Measurements from ENCODE around the gene SGK2. TPM values are rescaled to one million over a fixed set of nuclear protein-coding genes. Genes with fewer than 3 reads are reported as not detected.
"Not testable (repeated sequence)": the region's sequence is repeated elsewhere in the genome, so short reads cannot be mapped to it uniquely, and the experiment has no call there.

Gene SGK2
- total and polyA plus RNA-seq, 9 of the 15 experiments (the other 6 are each of a cell fraction or from before 2014, with no cell fraction given): 0.07 to 0.31 (median 0.15) TPM; not detected in 2

DNA sequence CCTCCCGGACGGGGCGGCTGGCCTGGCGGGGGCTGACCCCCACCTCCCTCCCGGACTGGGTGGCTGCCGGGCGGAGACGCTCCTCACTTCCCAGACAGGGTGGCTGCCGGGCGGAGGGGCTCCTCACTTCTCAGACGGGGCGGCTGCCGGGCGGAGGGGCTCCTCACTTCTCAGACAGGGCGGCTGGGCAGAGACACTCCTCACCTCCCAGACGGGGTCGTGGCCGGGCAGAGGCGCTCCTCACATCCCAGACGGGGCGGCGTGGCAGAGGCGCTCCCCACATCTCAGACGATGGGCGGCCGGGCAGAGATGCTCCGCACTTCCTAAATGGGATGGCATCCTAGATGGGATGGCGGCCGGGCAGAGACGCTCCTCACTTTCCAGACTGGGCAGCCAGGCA lies 48.5 kb downstream of the SGK2 start:
- H3K27me3 ChIP-seq (ENCODE audit: control insufficient read depth in 2 of 2, insufficient read depth in 2 of 2, low read length in 2 of 2); H4K20me1 ChIP-seq (replicated peaks; ENCODE audit: control insufficient read depth, insufficient read depth, low read length); H3K36me3 ChIP-seq (ENCODE audit: control insufficient read depth, insufficient read depth, low read length); H3K4me2 ChIP-seq (ENCODE audit: insufficient read depth, low read length); FAIRE-seq; BruUV-seq (replicated peaks); H3K4me1 ChIP-seq (replicated peaks in 1 of 2; ENCODE audit: control insufficient read depth in 2 of 2, insufficient read depth in 2 of 2, low read length in 2 of 2); H3K9ac ChIP-seq (ENCODE audit: insufficient read depth in 1 of 2, low read depth in 2 of 2, low read length in 2 of 2); H3K9me1 ChIP-seq (ENCODE audit: control insufficient read depth, insufficient read depth, low read length); in situ Hi-C loops (cut with MboI); H3K9me3 ChIP-seq (replicated peaks; ENCODE audit: control insufficient read depth, insufficient read depth, low read depth, low read length); H3K4me3 ChIP-seq; intact Hi-C loops (cut with micrococcal nuclease); POLR2A ChIA-PET; ATAC-seq; DNase-seq (ENCODE audit: extremely low read depth in 1 of 4, low spot score in 3 of 4); H3K27ac ChIP-seq (ENCODE audit: extremely low read depth, low read depth, low read length); CTCF ChIA-PET (ENCODE audit: low intra/inter-chr PET ratio); H2AFZ ChIP-seq (ENCODE audit: low read depth, low read length); H3K79me2 ChIP-seq (ENCODE audit: control insufficient read depth, insufficient read depth, low read length): not testable (repeated sequence)
- WGBS (ENCODE audit: insufficient coverage, low coverage, missing lambda C conversion rate): no CpG with 5 or more reads among the region's 30 CpGs

DNA sequence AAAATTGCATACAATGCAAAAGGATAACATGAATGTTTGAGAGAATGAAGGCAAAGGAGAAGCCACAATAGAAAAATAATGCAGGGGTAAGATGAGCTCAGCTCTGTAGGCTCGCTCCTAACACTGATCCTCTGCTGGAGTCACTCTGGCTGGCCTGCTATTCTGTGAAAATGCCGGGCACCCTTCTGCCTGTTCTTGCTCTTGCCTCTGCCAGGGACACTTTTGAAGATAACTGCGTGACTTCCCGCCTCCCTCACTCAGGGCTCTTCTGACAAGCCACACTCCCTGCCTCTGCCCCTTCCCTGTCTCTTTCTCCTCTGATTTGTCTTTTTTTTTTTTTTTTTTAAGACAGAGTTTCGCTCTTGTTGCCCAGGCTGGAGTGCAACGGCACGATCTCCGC lies 72.8 kb downstream of the SGK2 start:
- Histone ChIP-seq H3K36me3 (ENCODE audit: control insufficient read depth, insufficient read depth, low read length) (peaks cover 4% of the 10 kb centered on the region; the same call in 2 of the 3 replicates), H3K4me1 (replicated peaks in 1 of 2; ENCODE audit: control insufficient read depth in 2 of 2, insufficient read depth in 2 of 2, low read length in 2 of 2) (no peaks in the 10 kb centered on the region), H3K9me1 (ENCODE audit: control insufficient read depth, insufficient read depth, low read length) (no peaks in the 10 kb centered on the region), H3K9me3 (replicated peaks; ENCODE audit: control insufficient read depth, insufficient read depth, low read depth, low read length) (no peaks in the 10 kb centered on the region), H4K20me1 (replicated peaks; ENCODE audit: control insufficient read depth, insufficient read depth, low read length) (no peaks in the 10 kb centered on the region), H3K27me3 (ENCODE audit: control insufficient read depth in 2 of 2, insufficient read depth in 2 of 2, low read length in 2 of 2) (no peaks in the 10 kb centered on the region), H3K4me3 (no peak overlapping the region), H3K4me2 (ENCODE audit: insufficient read depth, low read length) (no peak overlapping the region), H3K27ac (ENCODE audit: extremely low read depth, low read depth, low read length) (no peak overlapping the region), H3K79me2 (ENCODE audit: control insufficient read depth, insufficient read depth, low read length) (no peaks in the 10 kb centered on the region), H3K9ac (ENCODE audit: insufficient read depth in 1 of 2, low read depth in 2 of 2, low read length in 2 of 2) (no peak overlapping the region), H2AFZ (ENCODE audit: low read depth, low read length) (no peak overlapping the region)
- no peak for DNase-seq (ENCODE audit: extremely low read depth in 1 of 4, low spot score in 3 of 4)
- intact Hi-C loops (cut with micrococcal nuclease): no loop called here
- no TSS peak for BruUV-seq (replicated peaks)
- TF ChIP-seq BRD9 (IDR thresholded peaks at IDR 0.05; ENCODE audit: low read depth, partially characterized antibody) (no peak), SP1 (CRISPR knock-in tag; IDR thresholded peaks at IDR 0.05) (no peak), XRCC5 (IDR thresholded peaks at IDR 0.05; ENCODE audit: low read depth, low read length) (no peak), POLR2B (IDR thresholded peaks at IDR 0.05; ENCODE audit: low read depth, partially characterized antibody) (no peak), HDGF (IDR thresholded peaks at IDR 0.05) (no peak)
- TF ChIP-seq, protein P1, sequence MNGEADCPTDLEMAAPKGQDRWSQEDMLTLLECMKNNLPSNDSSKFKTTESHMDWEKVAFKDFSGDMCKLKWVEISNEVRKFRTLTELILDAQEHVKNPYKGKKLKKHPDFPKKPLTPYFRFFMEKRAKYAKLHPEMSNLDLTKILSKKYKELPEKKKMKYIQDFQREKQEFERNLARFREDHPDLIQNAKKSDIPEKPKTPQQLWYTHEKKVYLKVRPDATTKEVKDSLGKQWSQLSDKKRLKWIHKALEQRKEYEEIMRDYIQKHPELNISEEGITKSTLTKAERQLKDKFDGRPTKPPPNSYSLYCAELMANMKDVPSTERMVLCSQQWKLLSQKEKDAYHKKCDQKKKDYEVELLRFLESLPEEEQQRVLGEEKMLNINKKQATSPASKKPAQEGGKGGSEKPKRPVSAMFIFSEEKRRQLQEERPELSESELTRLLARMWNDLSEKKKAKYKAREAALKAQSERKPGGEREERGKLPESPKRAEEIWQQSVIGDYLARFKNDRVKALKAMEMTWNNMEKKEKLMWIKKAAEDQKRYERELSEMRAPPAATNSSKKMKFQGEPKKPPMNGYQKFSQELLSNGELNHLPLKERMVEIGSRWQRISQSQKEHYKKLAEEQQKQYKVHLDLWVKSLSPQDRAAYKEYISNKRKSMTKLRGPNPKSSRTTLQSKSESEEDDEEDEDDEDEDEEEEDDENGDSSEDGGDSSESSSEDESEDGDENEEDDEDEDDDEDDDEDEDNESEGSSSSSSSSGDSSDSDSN (IDR thresholded peaks at IDR 0.05; ENCODE audit: borderline replicate concordance in 1 of 2, low read depth in 2 of 2, low read length in 2 of 2): no peak
- TF ChIP-seq, protein P2, sequence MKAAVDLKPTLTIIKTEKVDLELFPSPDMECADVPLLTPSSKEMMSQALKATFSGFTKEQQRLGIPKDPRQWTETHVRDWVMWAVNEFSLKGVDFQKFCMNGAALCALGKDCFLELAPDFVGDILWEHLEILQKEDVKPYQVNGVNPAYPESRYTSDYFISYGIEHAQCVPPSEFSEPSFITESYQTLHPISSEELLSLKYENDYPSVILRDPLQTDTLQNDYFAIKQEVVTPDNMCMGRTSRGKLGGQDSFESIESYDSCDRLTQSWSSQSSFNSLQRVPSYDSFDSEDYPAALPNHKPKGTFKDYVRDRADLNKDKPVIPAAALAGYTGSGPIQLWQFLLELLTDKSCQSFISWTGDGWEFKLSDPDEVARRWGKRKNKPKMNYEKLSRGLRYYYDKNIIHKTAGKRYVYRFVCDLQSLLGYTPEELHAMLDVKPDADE (conservative IDR thresholded peaks at IDR 0.05; ENCODE audit: control insufficient read depth, low read depth, low read length): no peak
- TF ChIP-seq, protein P3, sequence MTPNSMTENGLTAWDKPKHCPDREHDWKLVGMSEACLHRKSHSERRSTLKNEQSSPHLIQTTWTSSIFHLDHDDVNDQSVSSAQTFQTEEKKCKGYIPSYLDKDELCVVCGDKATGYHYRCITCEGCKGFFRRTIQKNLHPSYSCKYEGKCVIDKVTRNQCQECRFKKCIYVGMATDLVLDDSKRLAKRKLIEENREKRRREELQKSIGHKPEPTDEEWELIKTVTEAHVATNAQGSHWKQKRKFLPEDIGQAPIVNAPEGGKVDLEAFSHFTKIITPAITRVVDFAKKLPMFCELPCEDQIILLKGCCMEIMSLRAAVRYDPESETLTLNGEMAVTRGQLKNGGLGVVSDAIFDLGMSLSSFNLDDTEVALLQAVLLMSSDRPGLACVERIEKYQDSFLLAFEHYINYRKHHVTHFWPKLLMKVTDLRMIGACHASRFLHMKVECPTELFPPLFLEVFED (CRISPR knock-in tag; conservative IDR thresholded peaks at IDR 0.05): no peak
- no peak for ATAC-seq
- WGBS (ENCODE audit: insufficient coverage, low coverage, missing lambda C conversion rate): 73% methylated on average over 4 of the region's 8 CpGs
- in situ Hi-C loops (cut with MboI): no loop called here
- POLR2A ChIA-PET: interaction anchor here (0.8 to 1.0 kb wide), 2 partner anchors 41 to 173 kb away, joined by 3 read pairs; partner anchors contain the start of gene IFT52
- FAIRE-seq: no peak
- CTCF ChIA-PET (ENCODE audit: low intra/inter-chr PET ratio): no interaction called here

Measured in K562 (cell line).